Osteocyte (in vitro differentiated cells): ENCODE measurements around the gene ARID3B. TPM values are rescaled to one million over a fixed set of nuclear protein-coding genes. Genes with fewer than 3 reads are reported as not detected.

Source experiments
- DNase-seq: peaks from one replicate; pipeline ENCODE4 v3.0.0; 2021; ENCODE audit warnings: mixed read lengths; ENCODE audit not compliant: unreplicated experiment; ENCODE audit errors: extremely low spot score
- H3K27ac Mint-ChIP-seq: one replicate; pipeline ENCODE4 v1.8.0; 2021; ENCODE audit warnings: mild to moderate bottlenecking, mixed read lengths; ENCODE audit not compliant: unreplicated experiment
- H3K27me3 Mint-ChIP-seq: one replicate; pipeline ENCODE4 v1.8.0; 2021; ENCODE audit warnings: mixed read lengths; ENCODE audit not compliant: unreplicated experiment
- H3K36me3 Mint-ChIP-seq: one replicate; pipeline ENCODE4 v1.8.0; 2021; ENCODE audit warnings: mixed read lengths; ENCODE audit not compliant: unreplicated experiment
- H3K4me1 Mint-ChIP-seq: one replicate; pipeline ENCODE4 v1.8.0; 2021; ENCODE audit warnings: mixed read lengths; ENCODE audit not compliant: unreplicated experiment
- H3K4me3 Mint-ChIP-seq: one replicate; pipeline ENCODE4 v1.8.0; 2021; ENCODE audit warnings: mild to moderate bottlenecking, moderate library complexity, mixed read lengths; ENCODE audit not compliant: unreplicated experiment
- H3K9me3 Mint-ChIP-seq: one replicate; pipeline ENCODE4 v1.8.0; 2021; ENCODE audit warnings: mixed read lengths; ENCODE audit not compliant: unreplicated experiment
- total RNA-seq: library from RNA; stranded (reverse); gene quantifications from 2 replicates; pipeline ENCODE4 v1.2.1, GENCODE V29; 2021
- TF ChIP-seq, protein P1 (sequence below): fragments of 200-600 bp; sonication (generic); IDR thresholded peaks from 2 replicates; pipeline ENCODE4 v1.5.0; 2021; ENCODE audit warnings: antibody characterized with exemption, mild to moderate bottlenecking, moderate library complexity

Gene ARID3B
- total RNA-seq, 1 donor from 2014 or later, result 2.8 TPM

DNA sequence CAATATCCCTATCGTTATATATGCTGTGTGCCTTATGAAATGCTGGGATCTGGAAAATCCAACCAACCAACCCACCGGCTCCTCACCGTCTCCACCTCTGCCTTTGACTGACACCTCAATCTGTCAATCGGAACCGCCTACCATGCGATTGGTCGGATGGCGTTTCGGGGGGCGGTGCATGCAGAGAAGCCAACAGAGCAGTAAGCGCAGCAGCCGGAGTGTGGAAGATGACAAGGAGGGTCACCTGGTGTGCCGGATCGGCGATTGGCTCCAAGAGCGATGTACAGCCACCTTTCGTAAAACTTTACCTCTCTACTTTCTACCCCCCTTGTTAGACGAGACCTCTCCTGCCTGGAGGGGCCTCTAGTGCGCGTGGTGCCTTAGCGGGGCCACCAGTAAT lies 80.9 kb downstream of the ARID3B start:
- TF ChIP-seq, protein P1, sequence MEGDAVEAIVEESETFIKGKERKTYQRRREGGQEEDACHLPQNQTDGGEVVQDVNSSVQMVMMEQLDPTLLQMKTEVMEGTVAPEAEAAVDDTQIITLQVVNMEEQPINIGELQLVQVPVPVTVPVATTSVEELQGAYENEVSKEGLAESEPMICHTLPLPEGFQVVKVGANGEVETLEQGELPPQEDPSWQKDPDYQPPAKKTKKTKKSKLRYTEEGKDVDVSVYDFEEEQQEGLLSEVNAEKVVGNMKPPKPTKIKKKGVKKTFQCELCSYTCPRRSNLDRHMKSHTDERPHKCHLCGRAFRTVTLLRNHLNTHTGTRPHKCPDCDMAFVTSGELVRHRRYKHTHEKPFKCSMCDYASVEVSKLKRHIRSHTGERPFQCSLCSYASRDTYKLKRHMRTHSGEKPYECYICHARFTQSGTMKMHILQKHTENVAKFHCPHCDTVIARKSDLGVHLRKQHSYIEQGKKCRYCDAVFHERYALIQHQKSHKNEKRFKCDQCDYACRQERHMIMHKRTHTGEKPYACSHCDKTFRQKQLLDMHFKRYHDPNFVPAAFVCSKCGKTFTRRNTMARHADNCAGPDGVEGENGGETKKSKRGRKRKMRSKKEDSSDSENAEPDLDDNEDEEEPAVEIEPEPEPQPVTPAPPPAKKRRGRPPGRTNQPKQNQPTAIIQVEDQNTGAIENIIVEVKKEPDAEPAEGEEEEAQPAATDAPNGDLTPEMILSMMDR, result no peak
- H3K9me3 Mint-ChIP-seq, result no peaks in the 10 kb centered on the region
- no peak for DNase-seq
- no peaks in the 10 kb centered on the region for H3K27me3 Mint-ChIP-seq
- peaks cover 14% of the 10 kb centered on the region for H3K4me1 Mint-ChIP-seq
- no peak overlapping the region for H3K27ac Mint-ChIP-seq
- peaks cover 37% of the 10 kb centered on the region for H3K36me3 Mint-ChIP-seq
- H3K4me3 Mint-ChIP-seq, result no peak overlapping the region

GRCh38 chr15:74622758-74623157 lies 81.7 kb downstream of the ARID3B start:
- H3K4me1 Mint-ChIP-seq, result peaks cover 6% of the 10 kb centered on the region
- H3K4me3 Mint-ChIP-seq, result no peak overlapping the region
- H3K36me3 Mint-ChIP-seq, result peaks cover 37% of the 10 kb centered on the region
- H3K9me3 Mint-ChIP-seq, result no peaks in the 10 kb centered on the region
- H3K27me3 Mint-ChIP-seq, result no peaks in the 10 kb centered on the region
- TF ChIP-seq, protein P1, result no peak
- H3K27ac Mint-ChIP-seq, result no peak overlapping the region
- no peak for DNase-seq

- TF ChIP-seq, protein P1, result no peak
- Mint-ChIP-seq H3K4me1 (peaks cover 4% of the 10 kb centered on the region), H3K27me3 (no peaks in the 10 kb centered on the region)
Observed at GRCh38 chr15:74624020-74624602, 83.1 kb downstream of the ARID3B start.

DNA sequence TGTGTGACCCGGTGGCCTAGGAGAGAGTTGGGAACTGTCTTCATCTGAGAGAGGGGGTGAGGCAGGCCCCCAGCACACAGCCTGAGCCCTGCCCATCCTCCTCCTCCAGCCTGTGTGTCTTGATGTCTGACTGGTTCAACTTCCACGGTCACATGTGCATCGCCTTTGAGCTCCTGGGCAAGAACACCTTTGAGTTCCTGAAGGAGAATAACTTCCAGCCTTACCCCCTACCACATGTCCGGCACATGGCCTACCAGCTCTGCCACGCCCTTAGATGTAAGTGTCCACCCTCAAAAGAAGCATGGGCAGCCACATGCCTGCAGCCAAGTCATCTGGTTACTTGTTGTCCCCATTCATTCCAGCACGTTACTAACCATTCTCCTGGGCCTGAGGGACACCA lies 84.7 kb downstream of the ARID3B start:
- H3K4me1 Mint-ChIP-seq, result peaks cover 4% of the 10 kb centered on the region
- no peak for DNase-seq
- H3K27ac Mint-ChIP-seq, result no peak overlapping the region
- H3K4me3 Mint-ChIP-seq, result no peak overlapping the region
- no peaks in the 10 kb centered on the region for H3K9me3 Mint-ChIP-seq
- H3K27me3 Mint-ChIP-seq, result no peaks in the 10 kb centered on the region
- TF ChIP-seq, protein P1, result no peak
- H3K36me3 Mint-ChIP-seq, result peaks cover 44% of the 10 kb centered on the region

More at GRCh38 chr15:74624020-74624602, 83.1 kb downstream of the ARID3B start:
- H3K36me3 Mint-ChIP-seq, result peaks cover 47% of the 10 kb centered on the region
- H3K27ac Mint-ChIP-seq, result no peak overlapping the region
- no peaks in the 10 kb centered on the region for H3K9me3 Mint-ChIP-seq
- no peak overlapping the region for H3K4me3 Mint-ChIP-seq
- no peak for DNase-seq

- TF ChIP-seq, protein P1, result no peak
- no peaks in the 10 kb centered on the region for H3K27me3 Mint-ChIP-seq
- no peak overlapping the region for H3K27ac Mint-ChIP-seq
- no peak for DNase-seq
- no peaks in the 10 kb centered on the region for H3K9me3 Mint-ChIP-seq
- H3K36me3 Mint-ChIP-seq, result peaks cover 38% of the 10 kb centered on the region
- no peak overlapping the region for H3K4me3 Mint-ChIP-seq
- H3K4me1 Mint-ChIP-seq, result no peaks in the 10 kb centered on the region
Observed at GRCh38 chr15:74626336-74626735, 85.3 kb downstream of the ARID3B start.
